IMR-90 (cell line): ENCODE data around the gene SLIT3. TPM values are rescaled to one million over a fixed set of nuclear protein-coding genes. Genes with fewer than 3 reads are reported as not detected.
A peak's percentile ranks its signal among the peaks of the same experiment; 100 is the strongest.

ENCODE experiments used
- ATAC-seq: fragments of 200-7000 bp; cut with Tn5 transposase; 2 replicates; pipeline ENCODE4 v1.9.1; 2020; ENCODE audit warnings: low read depth, mild to moderate bottlenecking, moderate library complexity
- Bru-seq: library from RNA; stranded (reverse); fragments of 400-500 nt; gene quantifications from one replicate; lab custom pipeline; 2021; lab: Mats Ljungman, UMichigan
- BruChase-seq, 2 experiments: library from RNA; stranded (reverse); fragments of 400-500 nt; gene quantifications; one replicate each; lab custom pipeline; 2021; lab: Mats Ljungman, UMichigan
- BruUV-seq: library from RNA; stranded (reverse); fragments of 400-500 nt; replicated peaks from 2 replicates; lab custom pipeline; 2021; lab: Mats Ljungman, UMichigan
- CTCF ChIA-PET: fragments of 300-600 bp; formaldehyde crosslinking; extraction: SDS; loops from one replicate; lab custom pipeline; 2021; ENCODE audit warnings: antibody characterized with exemption; lab: Yijun Ruan, JAX
- POLR2A ChIA-PET: fragments of 300-600 bp; sonication (Branson Sonifier 250); formaldehyde crosslinking; loops from one replicate; lab custom pipeline; 2022; ENCODE audit warnings: antibody characterized with exemption; ENCODE audit not compliant: unreplicated experiment; lab: Charles Lee
- DNase-seq: peaks from one replicate; pipeline ENCODE4 v3.0.0; 2013
- H2AFZ ChIP-seq: replicated peaks from 2 replicates; pipeline ENCODE3; 2013; ENCODE audit warnings: low read length, mild to moderate bottlenecking; ENCODE audit not compliant: poor library complexity
- H2AK5ac ChIP-seq: 2 replicates; pipeline ENCODE4 v1.6.1; 2013; ENCODE audit warnings: low read depth, low read length, inconsistent platforms
- H2AK9ac ChIP-seq: replicated peaks from 2 replicates; pipeline ENCODE3; 2013; ENCODE audit warnings: mild to moderate bottlenecking, low read depth, low read length, moderate library complexity; ENCODE audit not compliant: poor library complexity
- H2BK120ac ChIP-seq: 2 replicates; pipeline ENCODE4 v1.6.1; 2013; ENCODE audit warnings: low read depth, low read length, inconsistent platforms
- H2BK15ac ChIP-seq: 3 replicates; pipeline ENCODE4 v1.6.1; 2013; ENCODE audit warnings: low read depth, low read length, inconsistent platforms
- H2BK20ac ChIP-seq: 2 replicates; pipeline ENCODE4 v1.6.1; 2013; ENCODE audit warnings: low read depth, mild to moderate bottlenecking, inconsistent platforms, low read length, moderate library complexity
- H2BK5ac ChIP-seq: 2 replicates; pipeline ENCODE4 v1.6.1; 2013; ENCODE audit warnings: mild to moderate bottlenecking, low read depth, low read length, inconsistent platforms; ENCODE audit not compliant: poor library complexity, severe bottlenecking
- H3K14ac ChIP-seq: replicated peaks from 2 replicates; pipeline ENCODE4 v1.6.1; 2013; ENCODE audit warnings: low read depth, low read length, inconsistent platforms
- H3K18ac ChIP-seq: 2 replicates; pipeline ENCODE4 v1.6.1; 2013; ENCODE audit warnings: low read depth, low read length, control low read depth
- H3K23ac ChIP-seq: 2 replicates; pipeline ENCODE4 v1.6.1; 2013; ENCODE audit warnings: low read depth, low read length, inconsistent platforms
- H3K27ac ChIP-seq: 2 replicates; pipeline ENCODE4 v1.5.1; 2013; ENCODE audit warnings: mild to moderate bottlenecking, control low read depth, low read length; ENCODE audit not compliant: insufficient read depth
- H3K27me3 ChIP-seq: 2 replicates; pipeline ENCODE4 v1.6.1; 2013; ENCODE audit warnings: low read length; ENCODE audit not compliant: control insufficient read depth, insufficient read depth
- H3K36me3 ChIP-seq: 2 replicates; pipeline ENCODE4 v1.6.1; 2013; ENCODE audit warnings: low read length, mixed read lengths; ENCODE audit not compliant: control insufficient read depth, insufficient read depth
- H3K4ac ChIP-seq: 2 replicates; pipeline ENCODE4 v1.6.1; 2013; ENCODE audit warnings: low read depth, low read length, inconsistent platforms
- H3K4me1 ChIP-seq: 2 replicates; pipeline ENCODE4 v1.6.1; 2013; ENCODE audit warnings: low read length, mixed read lengths; ENCODE audit not compliant: control insufficient read depth, insufficient read depth
- H3K4me2 ChIP-seq: 2 replicates; pipeline ENCODE4 v1.6.1; 2013; ENCODE audit warnings: low read depth, mild to moderate bottlenecking, control low read depth, low read length, moderate library complexity
- H3K4me3 ChIP-seq: 2 replicates; pipeline ENCODE4 v1.5.1; 2013; ENCODE audit warnings: low read depth, mild to moderate bottlenecking, control low read depth, low read length, moderate library complexity; ENCODE audit not compliant: insufficient read depth
- H3K56ac ChIP-seq: 2 replicates; pipeline ENCODE4 v1.6.1; 2013; ENCODE audit warnings: low read length, inconsistent platforms; ENCODE audit not compliant: insufficient read depth; ENCODE audit errors: extremely low read depth
- H3K79me1 ChIP-seq, 2 experiments: 2 replicates each; pipeline ENCODE4 v1.6.1; 2013; ENCODE audit warnings: low read length in 2 of 2, inconsistent platforms in 1 of 2, low read depth in 1 of 2
- H3K9ac ChIP-seq: 2 replicates; pipeline ENCODE4 v1.6.1; 2013; ENCODE audit warnings: low read depth, low read length, control low read depth
- H3K9me1 ChIP-seq: 2 replicates; pipeline ENCODE4 v1.6.1; 2013; ENCODE audit warnings: low read length, inconsistent platforms; ENCODE audit not compliant: insufficient read depth
- H3K9me3 ChIP-seq: 2 replicates; pipeline ENCODE4 v1.6.1; 2013; ENCODE audit warnings: low read length; ENCODE audit not compliant: control insufficient read depth, insufficient read depth
- H4K20me1 ChIP-seq: 2 replicates; pipeline ENCODE4 v1.6.1; 2013; ENCODE audit warnings: low read length, inconsistent platforms; ENCODE audit not compliant: insufficient read depth
- H4K5ac ChIP-seq: 2 replicates; pipeline ENCODE4 v1.6.1; 2013; ENCODE audit warnings: mild to moderate bottlenecking, low read depth, low read length, control low read depth
- H4K8ac ChIP-seq, 2 experiments: 2 replicates each; pipeline ENCODE4 v1.6.1; 2013; ENCODE audit warnings: low read depth in 2 of 2, low read length in 2 of 2, control low read depth in 1 of 2, inconsistent platforms in 1 of 2
- H4K91ac ChIP-seq: 2 replicates; pipeline ENCODE4 v1.6.1; 2013; ENCODE audit warnings: low read depth, low read length, inconsistent platforms; ENCODE audit not compliant: insufficient read depth
- BHLHE40 ChIP-seq: fragments of 150-350 bp; IDR thresholded peaks from 2 replicates; pipeline ENCODE4 v1.6.1; 2016; ENCODE audit warnings: mild to moderate bottlenecking, low read depth, low read length
- FOS ChIP-seq: fragments of 150-350 bp; IDR thresholded peaks from 2 replicates; pipeline ENCODE4 v1.6.1; 2016; ENCODE audit warnings: low read depth, low read length
- MAFK ChIP-seq: IDR thresholded peaks from 2 replicates; pipeline ENCODE4 v1.6.1; 2012; ENCODE audit warnings: low read depth, low read length, improper control_type of control experiment
- SMC3 ChIP-seq: fragments of 150-350 bp; IDR thresholded peaks from 2 replicates; pipeline ENCODE4 v1.6.1; 2016; ENCODE audit warnings: low read depth, mild to moderate bottlenecking, antibody characterized with exemption, low read length, moderate library complexity
- WGBS, 2 experiments: methylation state at CpG; one replicate each; pipeline versions ENCODE4 v1.1.5 to v1.1.7; 2013; ENCODE audit warnings: missing lambda C conversion rate in 2 of 2; ENCODE audit not compliant: insufficient read length in 1 of 2; ENCODE audit errors: extremely low coverage in 2 of 2; 5-methylcytosine and 5-hydroxymethylcytosine counted together
- dilution Hi-C: fragments of 300-500 bp; cut with HindIII; formaldehyde crosslinking; loops from one replicate; pipeline ENCODE4 v1.14.3; 2018; ENCODE audit warnings: low sequenced_read_pairs; ENCODE audit not compliant: unreplicated experiment
- in situ Hi-C: fragments of 300-500 bp; cut with MboI; formaldehyde crosslinking; loops from 3 replicates; pipeline ENCODE4 v1.14.3; 2019; ENCODE audit warnings: low sequenced_read_pairs, inconsistent platforms, mixed read lengths
- intact Hi-C: fragments of 100-400 bp; cut with micrococcal nuclease; formaldehyde crosslinking; loops from 2 replicates; pipeline ENCODE4 v1.10.0; 2022
- long read RNA-seq: library from polyadenylated mRNA; unstranded; transcript quantifications from one replicate; pipeline ENCODE4 v2.0.0, GENCODE V29; 2021; ENCODE audit not compliant: unreplicated experiment
- polyA plus RNA-seq, 3 experiments: library from polyadenylated mRNA; depleted of rRNA; stranded (reverse); fragments of >200 nt; gene quantifications; 2 replicates each; pipeline ENCODE4 v1.2.3, GENCODE V29; 2012; ENCODE audit warnings: low replicate concordance in 1 of 3
- total RNA-seq: library from RNA; depleted of rRNA; stranded (reverse); fragments of >200 nt; gene quantifications from 2 replicates; pipeline ENCODE4 v1.2.3, GENCODE V29; 2012; rRNA removed

SLIT3 gene
- total RNA-seq (0.18 and 0.28 TPM in 2 replicates), polyA plus RNA-seq (2012; rRNA removed) (0.50 and 0.70 TPM in 2 replicates), Bru-seq, nascent RNA (percentile 23 among the genes with signal in this experiment), BruChase-seq, experiment 1, labeled RNA remaining after a 6-hour chase (percentile 21 among the genes with signal in this experiment), BruChase-seq, experiment 2, labeled RNA remaining after a 2-hour chase (percentile 23 among the genes with signal in this experiment)
- polyA plus RNA-seq (2012; cell fraction: cytosol; rRNA removed), result 0.38 and 1.5 TPM in 2 replicates
- polyA plus RNA-seq (2012; cell fraction: nucleus; rRNA removed; ENCODE audit: low replicate concordance), result 0.21 and 0.33 TPM in 2 replicates
- long read RNA-seq, partial matches to known transcripts, result 1 of 2 reads
- long read RNA-seq, other reads (novel, unspliced or antisense), result 1 of 2 reads

- no peak within 1 kb of the TSS for H3K9ac ChIP-seq
These were observed at the start of gene SLIT3 for GRCh38 chr5:169300468-169301385. TSS of gene SLIT3 (minus strand) at chr5:169301139. CDS start at chr5:169300709, 430 bp downstream.

More at GRCh38 chr5:169300468-169301385, at the start of gene SLIT3:
- Histone ChIP-seq H2BK20ac (no peak within 1 kb of the TSS), H2AK9ac (no peak within 1 kb of the TSS), H2BK5ac (no peak within 1 kb of the TSS), H3K4me2 (peak within 1 kb of the TSS; percentile 23; the same call in 1 of the 2 replicates), H4K8ac (no peak within 1 kb of the TSS), H3K14ac (no peak within 1 kb of the TSS), H3K27ac (no peak within 1 kb of the TSS), H3K18ac (no peak within 1 kb of the TSS), H2BK15ac (no peak within 1 kb of the TSS), H3K36me3 (no peaks in the 10 kb centered on the region), H3K4me3 (peak within 1 kb of the TSS; percentile 19), H3K4ac (no peak within 1 kb of the TSS), H3K9me1 (no peaks in the 10 kb centered on the region), H4K20me1 (no peaks in the 10 kb centered on the region), H3K79me1 (no peaks in the 10 kb centered on the region), H3K56ac (no peak within 1 kb of the TSS), H3K9me3 (no peaks in the 10 kb centered on the region), H2AK5ac (no peak within 1 kb of the TSS), H2BK120ac (no peak within 1 kb of the TSS), H4K91ac (no peak within 1 kb of the TSS), H4K5ac (no peak within 1 kb of the TSS), H3K4me1 (no peaks in the 10 kb centered on the region), H3K23ac (no peak within 1 kb of the TSS), H2AFZ (peak within 1 kb of the TSS; percentile 56), H3K27me3 (peaks cover 30% of the 10 kb centered on the region)
- peak; percentile 47 for DNase-seq
- TF ChIP-seq FOS, result no peak
- TF ChIP-seq BHLHE40, result no peak
- TF ChIP-seq SMC3, result no peak
- TF ChIP-seq MAFK, result no peak
- in situ Hi-C loops (loop anchor here (10.0 kb wide), 1 partner anchor 626 kb away; no protein-coding TSS in a partner anchor), dilution Hi-C loops (no loop called here), intact Hi-C loops (loop anchor here (5.0 kb wide), 1 partner anchor 1033 kb away; no protein-coding TSS in a partner anchor)
- 1% methylated on average over 23 of the region's 101 CpGs; no CpG with 5 or more reads in 1 of the 2 experiments for WGBS, 2 experiments
- ChIA-PET CTCF (interaction anchor here (0.7 to 1.5 kb wide), 3 partner anchors 14 to 314 kb away, joined by 3 read pairs; no protein-coding TSS in a partner anchor), POLR2A (no interaction called here)
- no TSS peak for BruUV-seq
- peak; percentile 78 for ATAC-seq
